GM18499 (cell line): ENCODE results near the gene ZFYVE19.

ENCODE experiments used
- ATAC-seq: cut with Tn5 transposase; IDR thresholded peaks from one replicate; pipeline ENCODE4 v1.9.1; 2021; ENCODE audit warnings: moderate number of reproducible peaks; ENCODE audit not compliant: insufficient read depth, unreplicated experiment

ZFYVE19 gene, protein sequence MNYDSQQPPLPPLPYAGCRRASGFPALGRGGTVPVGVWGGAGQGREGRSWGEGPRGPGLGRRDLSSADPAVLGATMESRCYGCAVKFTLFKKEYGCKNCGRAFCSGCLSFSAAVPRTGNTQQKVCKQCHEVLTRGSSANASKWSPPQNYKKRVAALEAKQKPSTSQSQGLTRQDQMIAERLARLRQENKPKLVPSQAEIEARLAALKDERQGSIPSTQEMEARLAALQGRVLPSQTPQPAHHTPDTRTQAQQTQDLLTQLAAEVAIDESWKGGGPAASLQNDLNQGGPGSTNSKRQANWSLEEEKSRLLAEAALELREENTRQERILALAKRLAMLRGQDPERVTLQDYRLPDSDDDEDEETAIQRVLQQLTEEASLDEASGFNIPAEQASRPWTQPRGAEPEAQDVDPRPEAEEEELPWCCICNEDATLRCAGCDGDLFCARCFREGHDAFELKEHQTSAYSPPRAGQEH

DNA sequence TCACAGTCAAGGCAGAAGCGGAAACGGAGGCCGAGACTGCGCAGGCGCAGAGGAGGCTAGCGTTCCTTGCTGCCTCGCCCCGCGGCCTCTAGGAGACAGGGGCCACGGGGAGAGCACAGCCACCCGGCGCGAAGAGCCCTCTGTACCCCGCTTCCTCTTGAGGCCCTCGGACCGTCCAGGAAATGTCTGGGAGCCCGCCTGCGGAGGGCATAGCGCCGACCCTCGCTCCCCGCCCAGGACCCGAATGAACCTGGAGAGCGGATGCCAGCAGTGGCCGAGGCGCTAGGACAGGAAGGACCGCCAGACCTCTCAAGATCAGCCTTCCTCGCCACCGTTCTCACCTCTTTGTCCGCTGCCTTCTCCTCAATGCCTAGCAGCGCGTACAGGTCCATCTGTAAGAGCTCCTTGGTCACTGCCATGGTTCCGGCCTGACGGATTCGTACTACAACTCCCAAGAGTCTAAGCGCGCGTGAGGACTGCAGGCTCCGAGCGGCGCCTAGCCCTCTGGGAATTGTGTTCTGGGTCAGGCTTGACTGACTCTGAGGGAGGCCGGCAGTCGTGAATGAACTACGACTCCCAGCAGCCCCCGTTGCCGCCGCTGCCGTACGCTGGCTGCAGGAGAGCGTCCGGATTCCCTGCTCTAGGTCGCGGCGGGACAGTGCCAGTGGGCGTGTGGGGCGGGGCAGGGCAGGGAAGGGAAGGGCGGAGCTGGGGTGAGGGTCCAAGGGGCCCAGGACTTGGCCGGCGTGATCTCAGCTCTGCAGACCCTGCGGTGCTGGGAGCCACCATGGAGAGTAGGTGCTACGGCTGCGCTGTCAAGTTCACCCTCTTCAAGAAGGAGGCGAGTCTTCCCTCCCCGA, at the start of gene ZFYVE19, which contains the start of gene DNAJC17:
Gene ZFYVE19 (plus strand): TSS at position 62 of the 860 bp plus-strand sequence. CDS start 501 bp downstream, at position 563.
Gene DNAJC17 (minus strand): TSS at position 446 of the 860 bp plus-strand sequence. CDS start 27 bp downstream, at position 419.
- peak; percentile 80 for ATAC-seq

DNA sequence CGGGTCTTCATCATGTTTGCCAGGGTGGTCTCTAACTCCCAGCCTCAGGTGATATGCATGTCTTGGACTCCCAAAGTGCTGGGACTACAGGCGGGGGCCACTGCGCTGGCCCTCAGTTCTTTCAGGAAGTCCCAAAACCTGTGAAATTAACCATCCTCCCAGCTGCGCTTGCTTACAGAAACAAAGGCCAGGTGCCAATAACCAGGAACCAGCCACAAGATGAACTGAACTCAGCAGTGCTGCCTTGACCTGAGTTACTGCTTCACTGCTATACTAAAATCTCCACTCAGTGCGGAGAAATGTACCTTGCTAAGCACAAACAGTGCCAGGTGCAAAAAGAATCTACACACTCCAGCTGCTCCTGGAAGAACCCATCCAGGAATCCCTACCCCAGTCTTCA, 46.9 kb upstream of the ZFYVE19 start:
- ATAC-seq, result no peak

DNA sequence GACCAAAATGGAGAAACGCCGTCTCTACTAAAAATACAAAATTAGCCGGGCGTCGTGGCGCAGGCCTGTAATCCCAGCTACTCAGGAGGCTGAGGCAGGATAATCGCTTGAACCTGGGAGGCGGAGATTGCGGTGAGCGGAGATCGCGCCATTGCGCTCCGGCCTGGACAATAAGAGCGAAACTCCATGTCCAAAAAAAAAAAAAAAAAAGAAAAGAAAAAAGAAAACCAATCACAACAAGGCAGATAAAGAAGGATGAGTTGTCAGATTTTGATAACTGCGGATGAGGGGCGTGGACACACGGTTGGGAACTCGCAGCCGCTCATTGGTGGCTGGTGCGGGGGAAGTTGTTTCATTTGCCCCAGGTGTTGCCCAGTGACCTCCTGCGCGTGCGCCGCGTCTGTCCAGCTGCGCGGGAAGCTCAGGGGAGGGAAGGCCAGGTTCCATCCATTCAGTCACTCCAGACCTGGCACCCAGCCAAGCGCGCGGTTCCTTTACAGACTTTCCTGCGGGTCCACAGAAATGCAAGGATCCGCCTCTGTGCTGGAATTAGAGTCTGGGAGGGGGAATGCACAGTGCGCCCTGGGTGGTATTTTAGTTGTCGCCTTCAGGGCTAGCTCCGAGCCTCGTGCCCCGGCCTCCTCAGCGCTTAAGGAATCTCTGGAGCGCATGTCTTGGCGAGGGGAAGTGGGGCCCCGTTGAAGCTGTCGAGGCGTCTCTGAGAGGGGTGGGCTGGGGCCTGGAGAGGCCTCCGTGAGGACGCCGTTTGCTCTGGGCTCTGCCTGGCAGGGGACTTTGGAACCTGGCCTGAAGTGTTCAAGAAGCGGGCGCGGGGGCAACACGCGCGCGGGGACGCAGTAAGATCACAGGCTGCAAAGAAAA, 43.7 kb upstream of the ZFYVE19 start:
- no peak for ATAC-seq

DNA sequence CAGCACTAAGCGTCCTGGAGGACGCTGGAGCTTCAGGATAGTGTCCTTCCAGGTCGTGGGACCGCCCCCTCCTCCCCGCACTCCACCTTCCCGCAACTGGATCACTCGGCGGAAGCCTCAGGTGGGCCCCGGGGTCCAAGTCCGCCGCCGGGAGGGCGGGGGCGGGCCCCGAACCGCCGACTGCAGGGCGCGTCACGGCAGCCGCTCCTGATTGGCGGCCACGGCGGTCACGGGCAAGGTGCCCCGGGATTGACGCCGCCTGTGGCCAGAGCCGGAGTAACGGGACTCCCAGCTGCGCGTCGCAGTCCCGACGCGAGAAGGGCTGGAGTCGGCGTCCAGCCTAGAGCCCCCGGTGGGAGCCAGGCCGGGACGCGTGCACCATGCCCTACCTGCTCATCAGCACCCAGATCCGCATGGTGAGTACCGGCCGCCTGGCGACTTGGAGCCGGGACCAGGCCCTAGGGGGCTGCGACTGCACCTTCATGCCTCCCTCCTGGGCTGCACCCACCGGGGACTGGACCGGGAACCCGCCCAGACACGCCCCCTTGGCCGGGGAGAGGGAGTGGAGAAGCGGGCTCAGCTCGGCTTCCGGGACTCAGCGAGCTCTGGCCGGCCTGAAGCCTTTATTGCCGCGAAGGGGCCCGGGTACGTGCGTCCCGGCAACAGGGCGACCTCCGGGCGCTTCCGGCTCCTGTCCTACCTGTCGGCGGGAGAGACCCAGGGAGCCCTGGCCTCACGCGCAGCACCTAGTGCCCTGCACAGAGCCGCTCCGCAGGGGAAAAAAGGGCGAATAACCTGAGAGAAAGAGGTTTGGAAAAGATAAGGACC, 42.9 kb upstream of the ZFYVE19 start, which contains the start of gene GCHFR:
Gene GCHFR (plus strand): TSS at position 268 of the 828 bp plus-strand sequence. CDS start 113 bp downstream, at position 381.
- ATAC-seq, result no peak

DNA sequence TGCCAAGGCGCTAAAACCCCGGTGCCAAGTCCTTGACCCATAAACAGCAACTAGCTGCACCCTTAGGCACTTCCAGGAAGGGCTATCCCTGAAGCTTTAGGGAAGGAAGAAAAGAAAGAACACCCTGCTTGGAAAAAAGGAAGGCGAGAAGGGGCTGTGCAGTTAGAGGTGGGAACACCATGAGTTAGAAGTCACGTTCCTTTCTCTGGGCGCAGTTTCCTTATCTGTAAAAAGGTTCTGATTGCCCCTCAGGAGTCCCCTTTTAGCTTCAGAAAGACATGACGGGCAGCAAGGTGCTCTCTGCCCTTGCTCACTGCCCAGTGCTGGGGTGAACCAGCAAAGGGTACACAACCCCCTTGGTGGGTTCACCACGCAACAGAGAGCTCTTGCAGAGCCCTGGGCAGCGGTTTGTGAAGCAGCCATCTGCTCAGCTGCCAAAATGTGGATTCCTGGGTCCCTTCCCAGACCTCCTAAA, 42.2 kb upstream of the ZFYVE19 start:
- ATAC-seq, result no peak

DNA sequence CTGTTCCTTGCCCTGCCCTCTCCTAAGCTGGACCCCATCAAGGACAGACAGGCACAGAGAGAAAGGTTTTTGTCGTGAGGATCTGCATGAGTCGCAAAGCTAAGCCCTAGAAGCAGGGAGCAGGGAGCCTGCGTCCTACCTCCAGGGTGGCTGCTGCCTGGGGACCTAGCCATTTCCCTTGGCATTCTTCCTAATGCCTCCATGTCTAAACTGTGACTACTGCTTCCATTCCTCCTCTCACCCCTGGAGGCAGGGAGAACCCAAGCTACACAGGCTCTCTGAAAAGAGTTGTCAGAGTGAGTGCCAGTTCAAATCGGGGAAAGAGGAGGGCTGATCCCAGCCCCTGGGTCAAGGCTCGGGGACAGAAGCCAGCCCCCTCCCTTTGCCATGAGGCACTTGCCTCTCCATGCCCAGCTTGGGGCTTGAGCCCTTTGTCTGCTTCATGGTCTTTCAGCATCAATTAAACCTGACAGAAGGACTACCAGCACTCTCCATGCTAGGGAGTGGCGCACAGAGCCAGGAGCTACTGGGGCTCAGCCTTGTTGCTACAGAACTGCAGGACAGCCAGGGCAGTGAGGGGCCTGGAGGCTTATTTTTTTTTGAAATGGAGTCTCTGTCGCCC, 40.6 kb upstream of the ZFYVE19 start:
- ATAC-seq, result no peak

DNA sequence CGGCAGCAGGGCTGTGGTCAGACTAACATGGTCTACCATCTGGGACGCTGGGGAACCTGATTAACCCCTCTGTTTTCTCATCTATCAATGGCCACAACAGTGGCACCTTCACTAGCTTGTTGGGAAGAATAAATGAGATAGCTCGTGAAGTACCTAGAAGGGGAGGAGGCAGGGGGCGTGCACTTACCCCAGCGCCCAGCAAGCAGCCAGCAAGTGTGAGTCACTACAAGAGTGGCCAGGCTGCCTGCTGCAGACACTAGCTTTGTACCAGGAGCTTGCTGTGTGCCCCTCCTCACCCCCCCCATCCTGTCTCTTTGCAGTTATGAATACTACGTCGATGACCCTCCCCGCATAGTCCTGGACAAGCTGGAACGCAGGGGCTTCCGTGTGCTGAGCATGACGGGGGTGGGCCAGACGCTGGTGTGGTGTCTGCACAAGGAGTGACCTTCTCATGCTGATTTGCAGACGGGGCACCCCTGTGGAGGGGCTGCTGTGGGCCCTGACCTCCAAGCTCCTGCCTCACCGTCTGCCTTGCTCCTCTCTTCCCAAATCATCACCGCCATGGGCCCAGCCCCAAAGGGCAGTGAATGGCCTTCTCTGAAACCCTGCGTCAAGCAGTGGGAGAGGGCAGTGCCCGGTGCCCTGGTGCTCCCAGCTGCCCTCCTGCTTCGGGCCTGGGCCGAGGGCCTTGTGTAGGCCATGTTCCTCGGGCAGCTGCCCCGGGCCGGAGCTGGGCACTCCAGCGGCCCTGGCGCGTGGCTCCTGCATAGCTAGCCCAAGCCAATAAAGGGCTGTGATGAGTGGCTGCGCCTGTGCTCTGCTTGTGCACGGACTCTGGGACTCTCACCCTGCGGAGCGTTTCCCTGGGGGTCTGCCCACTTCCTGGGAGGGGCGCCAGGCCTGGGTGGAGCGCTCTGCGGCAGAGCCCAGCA, 39.7 kb upstream of the ZFYVE19 start:
- ATAC-seq, result no peak

DNA sequence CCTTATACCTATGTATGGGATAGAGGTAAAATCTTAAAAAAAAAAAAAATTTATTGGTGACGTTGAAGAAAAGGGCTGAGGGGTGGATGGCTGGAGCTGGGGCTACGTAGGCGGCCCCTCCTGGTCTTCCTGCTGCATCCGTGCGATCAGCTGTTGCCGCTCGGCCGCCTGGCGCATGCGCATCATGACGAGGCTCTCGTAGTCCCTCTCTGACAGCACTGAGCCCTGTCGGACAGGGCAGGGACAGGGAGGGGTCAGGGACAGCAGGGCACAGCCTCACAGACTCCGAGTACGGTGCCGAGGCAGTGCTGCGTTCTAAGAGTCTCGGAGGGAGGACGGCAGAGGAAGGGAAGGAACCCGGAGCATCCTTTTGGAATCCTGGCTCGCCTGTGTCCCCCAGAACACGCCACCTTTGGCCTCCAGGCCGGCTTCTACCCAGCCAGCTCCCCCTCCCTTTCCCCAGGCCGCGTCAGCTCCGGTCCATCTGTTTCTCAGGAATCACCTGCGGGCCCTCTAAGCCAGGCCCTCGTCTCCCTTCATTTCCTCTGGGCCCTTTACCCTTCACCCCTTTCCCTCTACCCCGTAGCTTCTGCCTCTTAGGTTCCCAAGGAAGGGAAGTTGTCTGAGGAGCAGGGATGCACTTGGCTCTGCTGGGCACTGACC, 38.9 kb upstream of the ZFYVE19 start:
- no peak for ATAC-seq

DNA sequence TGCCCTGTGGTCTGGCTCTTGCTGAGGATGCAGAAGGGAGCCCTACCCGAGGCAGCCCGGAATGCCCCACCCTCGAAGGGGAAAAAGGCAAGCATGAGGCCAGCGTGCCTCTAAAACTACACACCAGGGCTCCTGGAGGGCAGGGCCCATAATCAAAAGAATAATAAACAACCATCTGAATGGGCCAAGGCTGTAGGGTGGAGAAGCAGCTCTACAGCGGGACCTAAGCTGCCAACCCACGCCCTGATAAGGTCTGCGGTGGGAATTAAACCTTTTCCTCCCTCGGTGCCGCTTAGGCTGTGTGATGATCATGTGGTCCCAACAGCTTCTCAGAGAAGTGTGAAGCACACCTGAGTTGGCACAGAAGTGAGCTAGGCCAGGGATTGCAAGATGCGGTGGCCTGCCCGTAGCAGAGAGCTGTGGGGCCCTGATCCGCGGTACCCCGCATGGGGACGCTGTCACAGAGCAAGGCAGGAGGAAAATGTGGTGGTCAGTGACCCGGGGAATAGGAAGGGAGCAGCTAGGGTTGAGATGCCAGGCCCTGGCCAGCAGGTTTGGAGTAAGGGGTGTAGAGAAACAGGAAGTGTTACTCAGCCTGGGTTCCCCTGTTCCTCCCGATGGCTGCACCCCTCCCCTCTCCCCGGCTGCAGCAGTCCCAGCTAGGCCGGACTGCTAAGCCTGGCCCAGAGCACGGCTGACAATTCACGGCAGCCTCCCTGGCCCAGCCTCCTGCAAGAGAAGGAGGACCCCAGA, 38.2 kb upstream of the ZFYVE19 start:
- ATAC-seq, result no peak

DNA sequence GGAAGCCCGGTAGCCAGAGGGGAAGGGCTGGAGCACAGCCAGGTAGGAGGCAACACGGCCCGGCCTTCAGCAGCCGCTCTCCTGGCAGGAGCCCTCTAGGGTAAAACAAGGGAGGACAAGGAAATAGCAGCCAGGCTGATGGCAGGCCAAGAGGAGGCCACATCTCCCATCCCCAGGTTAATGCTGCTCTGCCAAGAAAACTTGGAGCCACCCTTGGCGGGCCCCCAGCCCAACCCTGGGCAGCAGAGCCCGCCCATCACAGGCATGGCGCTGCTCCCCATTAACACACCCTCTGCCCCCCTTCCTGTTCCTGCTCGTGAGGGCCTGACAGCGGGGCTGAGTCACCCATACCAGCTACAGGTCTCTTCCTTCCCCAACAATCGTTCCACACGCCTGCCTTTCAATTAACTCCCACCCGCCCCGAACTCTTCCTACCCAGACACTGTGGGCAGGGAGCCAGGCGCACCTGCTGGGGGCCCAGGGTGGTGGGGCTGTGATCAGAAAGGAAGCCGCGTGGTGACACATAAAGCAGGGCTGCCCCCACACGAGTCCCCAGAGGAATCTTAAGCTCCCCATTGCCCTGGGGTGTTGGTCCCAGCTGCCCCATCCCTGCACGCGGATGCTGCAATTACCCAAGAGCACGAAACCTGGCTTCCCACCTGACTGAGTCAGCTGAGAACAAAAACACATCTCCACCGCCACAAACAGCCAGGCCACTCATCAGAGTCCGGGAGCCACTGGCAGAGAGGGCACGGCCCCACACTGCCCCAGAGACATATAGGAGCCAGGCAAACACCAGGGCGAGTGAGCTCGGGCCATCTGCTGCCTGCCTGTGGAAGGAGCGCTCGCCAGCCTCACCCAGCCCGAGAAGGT, 37.4 kb upstream of the ZFYVE19 start, which contains the start of gene C15orf62:
Gene C15orf62 (plus strand): TSS at position 707 of the 873 bp plus-strand sequence. CDS start 516 bp downstream, outside the sequence.
- no peak for ATAC-seq

DNA sequence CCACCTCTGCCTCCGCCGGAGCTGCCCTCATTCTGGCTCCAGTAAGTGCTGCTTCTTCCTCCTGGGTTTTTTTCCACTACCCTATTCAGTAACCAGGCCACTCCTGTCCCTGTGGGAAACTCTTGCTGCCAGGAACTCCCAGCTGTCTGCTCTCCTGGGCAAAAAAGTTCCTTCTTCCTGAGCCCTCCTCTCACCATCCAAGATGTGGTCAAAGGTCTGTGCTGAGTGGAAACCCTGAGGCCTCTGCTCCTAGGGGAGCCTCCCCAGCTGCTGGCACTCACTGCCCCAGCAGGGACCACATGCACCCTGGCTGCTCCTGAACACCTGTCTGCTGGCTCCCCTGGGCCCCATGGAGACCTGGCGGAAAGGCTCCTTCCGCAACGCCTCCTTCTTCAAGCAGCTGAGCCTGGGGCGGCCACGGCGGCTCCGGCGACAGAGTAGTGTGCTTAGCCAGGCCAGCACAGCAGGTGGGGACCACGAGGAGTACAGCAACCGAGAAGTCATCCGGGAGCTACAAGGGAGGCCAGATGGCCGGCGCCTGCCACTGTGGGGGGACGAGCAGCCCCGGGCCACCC, 36.7 kb upstream of the ZFYVE19 start:
- ATAC-seq, result no peak

DNA sequence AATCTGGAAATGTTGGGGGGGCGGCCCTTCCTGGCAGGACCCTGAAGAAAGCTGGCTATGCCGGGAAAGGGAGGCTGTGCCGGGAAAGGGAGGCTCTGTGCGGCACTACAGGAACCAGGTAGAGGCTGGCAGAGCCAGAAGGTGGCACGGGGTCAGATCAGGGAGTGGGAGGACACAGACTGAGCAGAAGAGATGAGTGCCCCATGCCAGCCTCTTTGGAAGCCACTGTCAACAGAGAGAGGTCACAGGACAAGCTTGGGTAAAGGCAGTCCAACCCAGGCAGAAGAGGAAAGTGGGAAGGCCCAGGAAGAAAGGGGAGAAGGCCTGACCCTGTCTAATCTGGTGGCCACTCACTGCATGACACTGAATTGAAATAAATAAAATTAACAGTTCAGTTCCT, 35.6 kb upstream of the ZFYVE19 start:
- ATAC-seq, result no peak

DNA sequence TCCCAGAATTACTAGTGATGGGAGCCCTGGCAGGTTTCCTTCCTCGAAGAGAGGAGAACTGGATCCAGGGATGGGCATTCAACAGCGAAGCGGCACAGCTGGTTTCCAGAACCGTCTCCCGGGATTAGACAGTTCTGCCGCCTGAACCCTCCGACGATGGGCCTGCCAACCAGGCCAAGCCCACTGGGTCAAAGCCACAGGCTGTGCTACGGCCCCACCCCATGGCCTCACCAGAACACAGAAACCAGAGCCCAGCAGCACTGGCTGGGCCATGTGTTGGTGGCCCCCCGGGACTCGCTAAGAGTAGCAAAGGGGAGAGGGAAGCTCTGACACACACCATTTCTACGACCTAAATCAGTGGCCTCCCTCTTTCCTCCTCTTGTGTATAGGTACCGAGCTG, 34.9 kb upstream of the ZFYVE19 start:
- no peak for ATAC-seq

DNA sequence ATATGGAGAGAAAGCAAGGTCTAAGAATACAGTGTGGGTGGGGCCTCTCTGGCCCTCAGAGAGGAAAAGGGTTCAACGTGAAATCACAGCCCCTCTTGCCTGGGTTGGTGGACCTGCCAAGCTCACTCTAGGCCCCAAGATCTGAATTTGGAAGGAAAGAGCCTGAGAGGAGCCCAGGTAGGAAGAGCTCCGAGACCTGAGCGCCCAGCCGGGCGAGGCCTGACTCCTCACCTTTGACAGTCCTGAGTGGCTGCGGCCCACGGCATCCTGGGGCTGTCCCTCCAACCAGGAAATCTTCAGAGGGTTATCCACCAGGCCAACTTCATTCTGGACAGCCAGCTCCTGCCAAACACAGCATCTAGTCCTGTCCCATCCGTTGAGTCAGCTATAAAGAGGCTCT, 33.4 kb upstream of the ZFYVE19 start:
- ATAC-seq, result no peak

DNA sequence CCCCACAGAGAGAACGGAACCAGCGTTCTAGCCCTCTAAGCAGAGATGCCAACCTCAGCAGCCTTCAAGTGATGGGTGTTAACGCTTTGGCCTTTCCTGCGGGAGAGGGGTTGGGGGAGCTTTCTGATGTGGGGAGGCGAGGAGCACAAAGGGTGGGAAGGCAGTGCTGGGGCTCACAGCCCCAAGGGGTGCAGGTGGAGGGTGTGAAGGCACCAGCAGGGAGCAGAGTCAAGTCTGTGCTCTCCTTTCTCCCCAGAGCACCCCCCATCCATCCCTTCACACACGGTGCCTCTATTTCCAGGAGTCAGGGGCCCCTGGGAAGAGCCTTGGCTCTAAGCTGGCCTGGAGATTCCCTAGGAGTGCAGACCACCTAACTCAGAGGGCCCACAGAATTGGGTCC, 33.0 kb upstream of the ZFYVE19 start:
- no peak for ATAC-seq
